Kidney tubule cell (primary cell): ENCODE data around the gene EPHA7.

ENCODE experiments used
- DNase-seq: peaks from one replicate; pipeline ENCODE4 v3.0.0-alpha.2; 2018; ENCODE audit warnings: low spot score

EPHA7 gene

DNA sequence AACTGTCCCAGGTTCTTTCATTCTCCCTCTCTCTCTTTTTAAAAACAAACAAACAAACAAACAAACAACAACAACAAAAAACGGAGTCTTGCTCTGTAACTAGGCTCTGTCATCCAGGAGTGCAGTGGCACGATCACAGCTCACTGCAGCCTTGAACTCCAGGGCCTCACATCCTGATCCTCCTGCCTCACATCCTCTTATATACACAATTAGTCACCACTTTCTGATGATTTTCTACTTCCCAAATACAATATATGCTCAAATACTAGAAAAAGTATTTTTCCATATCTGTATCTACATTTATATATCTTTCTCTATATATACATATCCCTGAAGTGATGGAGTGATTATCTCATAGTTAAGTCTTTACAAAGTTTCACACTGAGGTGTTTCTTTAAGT lies 170.7 kb downstream of the EPHA7 start:
- no peak for DNase-seq

DNA sequence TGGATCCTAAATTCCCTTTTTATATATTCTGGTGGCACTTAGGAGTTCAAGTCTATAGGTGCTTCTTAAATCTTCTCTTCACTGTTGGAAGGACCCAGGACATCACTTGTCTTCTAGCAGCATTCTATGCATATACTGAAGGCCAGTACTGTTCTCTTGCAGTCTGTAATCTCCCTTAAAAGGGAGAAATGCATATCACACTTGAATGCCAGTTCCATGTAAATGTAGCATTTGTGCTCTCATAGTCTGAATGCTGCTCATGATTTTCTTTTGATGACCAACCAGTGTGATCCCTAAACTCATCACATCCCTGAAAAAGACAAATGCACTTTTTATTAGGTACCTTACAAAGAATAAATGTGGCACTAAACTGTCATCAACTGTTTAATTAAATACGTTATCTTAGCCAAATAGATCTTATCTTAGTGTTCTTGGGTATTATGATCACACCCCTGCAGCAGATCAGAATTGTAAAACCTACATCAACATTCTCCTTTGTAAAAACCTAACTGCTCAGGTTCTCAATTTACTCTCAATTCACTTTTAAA lies 176.1 kb downstream of the EPHA7 start:
- no peak for DNase-seq

DNA sequence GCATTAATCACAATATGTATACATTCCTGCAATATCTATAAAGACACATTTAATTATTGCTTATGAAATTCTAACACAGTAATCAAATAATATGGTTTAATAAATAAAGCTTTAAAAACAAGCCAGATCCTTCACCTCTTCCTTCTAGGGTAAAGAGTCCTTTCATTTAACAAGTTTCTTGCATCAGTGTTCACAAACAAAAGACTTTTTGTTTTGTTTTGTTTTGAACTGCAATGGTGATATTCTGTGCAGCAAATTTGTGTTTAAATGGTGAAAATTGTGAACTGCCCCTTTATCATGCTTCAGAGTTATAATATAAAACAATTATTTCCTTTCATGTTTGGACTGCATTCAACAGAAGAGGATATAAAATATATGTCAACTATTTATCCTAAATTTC lies 177.3 kb downstream of the EPHA7 start:
- DNase-seq, result no peak

DNA sequence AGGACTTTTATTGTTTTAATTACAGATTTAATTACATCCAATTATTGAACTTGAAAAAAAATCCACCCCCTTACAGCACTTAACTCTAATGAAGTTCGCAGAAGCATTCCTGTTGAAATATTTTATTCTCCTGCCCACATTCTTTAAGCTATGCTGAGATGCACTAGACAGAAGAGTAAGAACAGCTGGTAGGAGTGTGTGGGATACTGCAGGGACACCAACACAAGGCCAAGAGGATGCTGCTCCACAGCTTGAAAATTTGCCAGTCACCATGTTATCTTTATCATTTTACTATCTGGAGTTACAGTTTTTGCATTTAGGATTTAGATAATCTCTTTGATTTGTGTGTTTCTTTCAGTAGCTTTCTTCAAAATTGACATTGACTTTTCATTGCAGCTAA lies 180.7 kb downstream of the EPHA7 start:
- no peak for DNase-seq

DNA sequence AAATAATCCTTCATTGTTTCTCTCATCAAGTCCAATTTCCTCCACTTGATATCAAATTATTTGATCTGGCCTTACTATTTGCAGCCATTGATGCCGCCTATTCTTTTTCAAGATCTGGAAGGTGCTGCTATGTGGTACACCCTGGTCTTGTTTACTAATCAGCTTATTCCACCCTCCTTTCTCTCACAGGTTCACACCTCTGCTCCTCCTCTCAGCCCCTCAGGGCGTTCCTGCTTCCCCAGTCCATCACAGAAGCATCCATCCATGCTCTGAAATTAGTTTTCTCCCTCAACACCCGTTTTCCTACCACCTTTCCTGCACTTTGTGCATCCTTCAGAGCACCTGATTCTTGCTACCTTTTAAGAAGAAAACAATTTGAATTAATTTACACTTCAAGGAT lies 183.6 kb downstream of the EPHA7 start:
- DNase-seq, result no peak

DNA sequence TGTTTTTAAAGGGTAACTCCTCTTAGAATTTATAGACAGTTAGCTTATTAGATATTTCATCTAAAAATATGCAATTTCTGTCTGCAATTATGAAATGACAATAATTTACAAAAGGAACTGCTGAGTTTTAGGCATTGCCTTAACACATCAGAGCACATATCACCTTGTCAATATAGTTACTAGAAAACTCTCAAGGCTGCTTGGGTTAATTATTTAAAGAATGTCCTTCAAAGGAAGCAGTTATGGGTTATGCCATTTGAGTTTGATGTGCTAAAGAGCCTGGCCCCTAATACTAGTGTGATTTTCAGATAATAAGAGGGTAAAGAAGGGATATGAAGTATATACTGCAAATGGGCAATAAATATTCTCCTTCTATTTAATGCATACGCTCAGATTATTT lies 192.5 kb downstream of the EPHA7 start:
- DNase-seq, result peak; percentile 2

DNA sequence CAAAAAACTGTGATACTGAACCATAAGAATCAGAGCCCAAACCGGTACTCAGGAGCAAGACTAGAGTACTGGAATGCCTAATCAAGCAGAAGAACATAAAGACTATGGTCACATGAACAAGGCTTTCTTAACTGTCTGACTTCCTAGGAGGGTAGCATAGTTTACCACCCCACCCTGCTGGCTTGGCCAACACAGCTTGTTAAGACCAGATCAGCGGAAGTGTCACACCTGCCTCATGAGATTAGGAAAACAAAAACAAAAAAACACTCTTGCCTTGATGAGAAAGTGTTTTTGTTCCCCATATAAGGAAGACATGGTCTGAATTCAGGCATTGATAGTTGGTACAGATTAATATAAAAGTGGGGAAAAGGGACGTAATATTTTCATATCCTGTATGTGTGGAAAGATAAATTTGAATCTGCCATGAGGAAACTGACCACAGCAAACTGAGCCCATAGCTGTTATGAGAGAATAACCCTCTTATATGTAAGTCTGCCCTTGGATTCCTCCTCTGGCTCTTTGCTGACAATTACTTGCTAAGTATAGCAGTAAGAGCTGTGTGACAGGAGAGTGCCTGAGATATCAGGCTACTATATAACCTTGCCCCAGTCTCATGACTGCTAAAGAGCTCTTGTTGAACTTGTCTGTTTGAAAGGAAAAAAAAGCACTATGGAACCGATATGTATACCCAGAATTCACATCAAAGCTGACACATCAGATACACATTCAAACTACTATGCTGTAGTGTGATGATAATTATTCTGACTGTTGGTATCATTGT lies 197.1 kb downstream of the EPHA7 start:
- no peak for DNase-seq

DNA sequence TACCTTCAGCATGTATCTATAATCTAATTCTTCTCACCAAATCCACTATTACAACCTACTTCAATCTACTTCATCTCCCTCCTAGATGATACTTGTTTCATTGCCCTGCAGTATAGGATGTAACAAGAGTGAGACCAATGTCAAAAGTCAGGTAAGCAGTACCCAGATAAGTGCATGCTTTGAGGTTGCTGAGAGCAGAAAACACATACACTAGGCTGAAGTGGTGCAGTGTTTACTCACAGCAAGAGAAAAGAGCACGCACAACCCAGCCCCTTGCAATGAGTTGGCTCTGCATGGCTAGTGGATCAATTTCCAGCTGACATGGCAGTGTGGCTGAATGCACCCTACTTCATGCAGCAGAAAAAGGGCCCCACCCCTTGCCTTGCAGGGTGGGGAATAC lies 199.9 kb downstream of the EPHA7 start:
- no peak for DNase-seq

DNA sequence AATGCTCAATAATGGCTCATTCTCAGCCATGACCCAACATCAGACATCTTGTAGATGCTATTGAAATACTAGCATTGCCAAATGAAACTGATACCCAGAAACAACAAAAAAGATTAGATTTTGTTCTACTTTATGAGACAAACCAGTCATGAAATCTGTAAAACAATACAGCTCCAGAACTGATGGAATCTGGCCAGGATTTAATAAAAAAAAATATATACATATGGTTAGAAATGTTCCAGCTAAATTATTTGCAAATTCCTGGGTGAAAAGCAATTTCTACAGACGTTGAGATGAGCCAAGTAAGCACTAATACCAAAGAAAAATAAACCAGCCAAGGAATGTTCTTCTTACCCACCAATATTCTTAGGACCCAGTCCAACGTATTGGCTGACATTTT lies 201.3 kb downstream of the EPHA7 start:
- DNase-seq, result no peak

DNA sequence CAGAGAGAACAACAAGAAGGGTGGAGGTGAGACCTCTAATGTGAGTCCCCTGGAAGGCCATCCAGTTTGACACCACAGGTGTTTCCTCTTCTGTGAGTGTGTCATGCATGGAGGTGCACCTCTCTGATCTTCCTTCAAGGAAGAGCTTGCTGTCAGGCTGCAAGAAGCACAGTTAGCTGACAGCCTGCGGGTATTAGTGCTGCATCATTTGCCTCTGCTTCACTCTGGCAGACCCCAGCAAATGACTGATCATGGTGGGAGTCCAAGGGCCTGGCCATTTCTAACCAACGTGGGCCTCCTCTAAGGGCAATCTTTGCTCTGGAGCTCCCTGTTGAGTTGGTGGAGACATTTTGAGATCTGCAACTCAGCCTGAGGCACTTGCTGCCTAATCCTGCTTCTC lies 206.3 kb downstream of the EPHA7 start:
- DNase-seq, result no peak

DNA sequence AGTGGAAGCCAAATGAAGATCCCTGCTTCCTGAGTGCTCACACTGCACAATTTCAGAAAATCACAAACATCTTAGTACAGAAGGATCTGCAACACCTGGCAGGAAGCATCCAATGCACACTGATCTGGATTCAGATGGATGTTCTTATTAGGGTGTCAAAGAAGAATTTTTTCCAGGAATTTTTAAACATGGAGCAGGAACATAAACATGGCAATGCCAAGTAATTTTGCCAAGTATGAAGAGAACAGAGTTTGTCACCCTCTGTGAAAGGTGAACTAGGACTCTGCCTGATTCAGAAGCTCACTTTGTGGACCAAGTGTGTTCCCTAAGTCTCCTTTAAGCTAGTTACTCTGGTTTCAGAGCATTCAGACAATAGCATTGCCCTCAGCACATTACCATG lies 208.5 kb downstream of the EPHA7 start:
- no peak for DNase-seq

DNA sequence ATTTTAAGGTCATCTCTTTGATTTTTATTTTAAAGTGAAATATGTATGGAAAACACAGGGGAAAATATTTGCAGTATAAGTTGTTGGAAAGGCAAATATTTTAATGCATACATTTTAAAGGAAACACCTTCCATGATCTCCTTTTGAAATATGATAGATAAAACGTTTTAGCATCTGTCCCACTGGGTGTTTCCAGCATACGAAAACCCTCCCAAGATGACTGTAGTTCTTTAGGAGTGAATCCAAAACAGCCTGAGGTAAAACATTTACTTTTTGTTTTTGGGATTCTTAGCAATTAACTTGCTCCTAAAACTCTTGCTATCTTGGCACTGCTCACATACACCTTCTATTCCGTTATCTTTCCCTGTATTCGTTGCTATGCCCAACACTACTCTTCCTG lies 210.0 kb downstream of the EPHA7 start:
- DNase-seq, result no peak

DNA sequence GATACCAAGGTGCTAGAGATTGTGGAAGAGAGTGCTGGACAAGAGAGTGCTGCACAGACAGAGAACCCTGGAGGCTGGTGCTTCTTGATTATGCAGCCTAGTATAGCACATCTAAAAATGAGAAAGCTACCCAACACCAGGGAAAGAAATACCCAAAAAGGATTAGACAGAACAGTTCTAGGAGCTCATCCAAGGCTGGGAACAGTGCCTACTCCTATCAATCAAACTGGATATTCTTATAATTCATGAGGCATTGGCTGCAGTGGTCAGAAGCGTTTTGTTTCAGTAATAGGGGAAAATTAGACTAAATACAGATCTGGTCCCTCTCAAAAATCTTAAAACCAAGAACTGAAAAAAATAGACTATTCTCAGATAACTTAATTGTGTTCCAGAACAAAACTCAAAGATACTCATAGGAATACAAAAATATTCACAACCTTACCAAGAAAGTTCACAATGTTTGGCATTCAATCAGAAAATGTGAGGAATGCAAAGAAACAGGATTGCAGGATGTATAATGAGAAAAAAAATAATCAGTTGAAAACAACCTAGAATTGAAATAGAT lies 222.9 kb downstream of the EPHA7 start:
- DNase-seq, result no peak

DNA sequence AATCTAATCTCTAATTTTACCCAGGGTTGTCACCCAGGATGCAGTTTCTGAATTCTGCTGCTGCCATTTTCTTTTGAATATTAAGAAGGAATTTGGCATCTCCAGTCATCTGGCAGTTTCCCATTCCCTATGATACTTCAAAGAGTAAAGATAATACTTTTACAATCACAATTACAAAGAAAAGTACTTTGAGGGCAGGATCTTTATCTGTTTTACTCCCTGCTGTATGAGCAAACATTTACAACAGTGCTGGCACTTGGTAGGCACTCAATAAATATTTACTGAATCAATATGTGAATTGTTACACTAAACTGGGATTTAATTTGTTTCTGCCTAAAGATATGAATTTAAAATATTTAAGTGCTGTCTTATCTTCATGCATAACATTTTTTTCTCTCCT lies 224.9 kb downstream of the EPHA7 start:
- no peak for DNase-seq

DNA sequence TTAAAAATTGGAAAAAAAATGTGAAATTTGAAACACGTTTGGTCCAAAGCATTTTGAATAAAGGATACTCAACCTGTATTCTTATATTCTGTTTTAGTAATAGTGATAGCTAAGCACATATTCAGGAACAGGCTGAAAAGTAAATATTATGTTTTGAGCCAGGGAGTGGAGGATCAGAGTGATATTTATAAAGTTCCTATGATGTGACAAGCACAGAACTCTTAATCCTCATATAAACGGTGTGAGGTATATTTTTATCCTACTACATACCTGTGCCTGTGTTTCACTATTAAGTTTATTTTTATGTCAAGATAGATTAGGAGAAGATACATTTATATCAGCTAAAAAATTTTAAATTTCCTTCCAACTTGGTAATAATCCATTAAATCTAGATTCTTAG lies 225.5 kb downstream of the EPHA7 start:
- no peak for DNase-seq
